HUES48 (cell line): ENCODE data around the gene RASEF.

Experiments used
- H3K27ac ChIP-seq: one replicate; pipeline ENCODE4 v1.7.0; 2013; ENCODE audit warnings: low read depth, low read length, inconsistent platforms
- H3K27me3 ChIP-seq: 2 replicates; pipeline ENCODE4 v1.6.1; 2013; ENCODE audit warnings: mild to moderate bottlenecking, low read length; ENCODE audit not compliant: control insufficient read depth, insufficient read depth
- H3K36me3 ChIP-seq: 2 replicates; pipeline ENCODE4 v1.6.1; 2013; ENCODE audit warnings: low read length; ENCODE audit not compliant: control insufficient read depth, insufficient read depth
- H3K4me1 ChIP-seq: 2 replicates; pipeline ENCODE4 v1.6.1; 2013; ENCODE audit warnings: mild to moderate bottlenecking, low read length; ENCODE audit not compliant: control insufficient read depth, insufficient read depth
- H3K4me3 ChIP-seq: 2 replicates; pipeline ENCODE4 v1.5.1; 2013; ENCODE audit warnings: mild to moderate bottlenecking, low read depth, low read length
- H3K9ac ChIP-seq: 2 replicates; pipeline ENCODE4 v1.6.1; 2013; ENCODE audit warnings: mild to moderate bottlenecking, low read depth, low read length, moderate library complexity
- H3K9me3 ChIP-seq: 2 replicates; pipeline ENCODE4 v1.6.1; 2013; ENCODE audit warnings: low read length; ENCODE audit not compliant: control insufficient read depth, insufficient read depth

The RASEF gene

GRCh38 chr9:83059417-83059816 is 3.5 kb downstream of the RASEF start:
- H3K36me3 ChIP-seq: no peaks in the 10 kb centered on the region
- H3K4me3 ChIP-seq: no peak overlapping the region
- H3K27ac ChIP-seq: no peak overlapping the region
- H3K4me1 ChIP-seq: peaks cover 11% of the 10 kb centered on the region
- H3K27me3 ChIP-seq: peaks cover 54% of the 10 kb centered on the region
- H3K9ac ChIP-seq: no peak overlapping the region
- no peaks in the 10 kb centered on the region for H3K9me3 ChIP-seq

GRCh38 chr9:83056911-83057310 is 6.0 kb downstream of the RASEF start:
- no peak overlapping the region for H3K27ac ChIP-seq
- H3K27me3 ChIP-seq: peaks cover 29% of the 10 kb centered on the region
- H3K36me3 ChIP-seq: no peaks in the 10 kb centered on the region
- no peak overlapping the region for H3K4me3 ChIP-seq
- no peaks in the 10 kb centered on the region for H3K9me3 ChIP-seq
- peaks cover 5% of the 10 kb centered on the region for H3K4me1 ChIP-seq
- no peak overlapping the region for H3K9ac ChIP-seq

GRCh38 chr9:83056174-83056573 is 6.8 kb downstream of the RASEF start:
- Histone ChIP-seq H3K9ac (no peak overlapping the region), H3K27me3 (peaks cover 21% of the 10 kb centered on the region), H3K27ac (no peak overlapping the region), H3K9me3 (no peaks in the 10 kb centered on the region), H3K36me3 (no peaks in the 10 kb centered on the region), H3K4me1 (no peaks in the 10 kb centered on the region), H3K4me3 (no peak overlapping the region)

- Histone ChIP-seq H3K4me3 (no peak overlapping the region), H3K36me3 (no peaks in the 10 kb centered on the region), H3K9ac (no peak overlapping the region), H3K4me1 (no peaks in the 10 kb centered on the region), H3K9me3 (no peaks in the 10 kb centered on the region), H3K27me3 (no peaks in the 10 kb centered on the region), H3K27ac (no peak overlapping the region)
Measured at GRCh38 chr9:83047839-83048775, 14.8 kb downstream of the RASEF start.

- no peaks in the 10 kb centered on the region for H3K4me1 ChIP-seq
- no peaks in the 10 kb centered on the region for H3K36me3 ChIP-seq
- H3K27ac ChIP-seq: no peak overlapping the region
- no peaks in the 10 kb centered on the region for H3K9me3 ChIP-seq
- no peaks in the 10 kb centered on the region for H3K27me3 ChIP-seq
- H3K4me3 ChIP-seq: no peak overlapping the region
- no peak overlapping the region for H3K9ac ChIP-seq
Measured at GRCh38 chr9:83043597-83043996, 19.3 kb downstream of the RASEF start.

GRCh38 chr9:83041771-83042170 is 21.2 kb downstream of the RASEF start:
- no peak overlapping the region for H3K27ac ChIP-seq
- no peaks in the 10 kb centered on the region for H3K36me3 ChIP-seq
- no peak overlapping the region for H3K9ac ChIP-seq
- H3K9me3 ChIP-seq: no peaks in the 10 kb centered on the region
- no peak overlapping the region for H3K4me3 ChIP-seq
- no peaks in the 10 kb centered on the region for H3K4me1 ChIP-seq
- H3K27me3 ChIP-seq: no peaks in the 10 kb centered on the region

- Histone ChIP-seq H3K36me3 (no peaks in the 10 kb centered on the region), H3K4me3 (no peak overlapping the region), H3K4me1 (no peaks in the 10 kb centered on the region), H3K27ac (no peak overlapping the region), H3K9me3 (no peaks in the 10 kb centered on the region), H3K9ac (no peak overlapping the region), H3K27me3 (no peaks in the 10 kb centered on the region)
Measured at GRCh38 chr9:83039303-83039702, 23.6 kb downstream of the RASEF start.

GRCh38 chr9:83036043-83036442 is 26.9 kb downstream of the RASEF start:
- H3K27ac ChIP-seq: no peak overlapping the region
- no peak overlapping the region for H3K4me3 ChIP-seq
- H3K4me1 ChIP-seq: no peaks in the 10 kb centered on the region
- H3K36me3 ChIP-seq: no peaks in the 10 kb centered on the region
- no peaks in the 10 kb centered on the region for H3K9me3 ChIP-seq
- no peak overlapping the region for H3K9ac ChIP-seq
- no peaks in the 10 kb centered on the region for H3K27me3 ChIP-seq

GRCh38 chr9:83035143-83035542 is 27.8 kb downstream of the RASEF start:
- Histone ChIP-seq H3K9ac (no peak overlapping the region), H3K4me3 (no peak overlapping the region), H3K27me3 (no peaks in the 10 kb centered on the region), H3K27ac (no peak overlapping the region), H3K4me1 (no peaks in the 10 kb centered on the region), H3K9me3 (no peaks in the 10 kb centered on the region), H3K36me3 (no peaks in the 10 kb centered on the region)

- no peaks in the 10 kb centered on the region for H3K36me3 ChIP-seq
- H3K9ac ChIP-seq: no peak overlapping the region
- no peaks in the 10 kb centered on the region for H3K4me1 ChIP-seq
- H3K9me3 ChIP-seq: no peaks in the 10 kb centered on the region
- H3K4me3 ChIP-seq: no peak overlapping the region
- H3K27ac ChIP-seq: no peak overlapping the region
- no peaks in the 10 kb centered on the region for H3K27me3 ChIP-seq
Measured at GRCh38 chr9:83034587-83034986, 28.4 kb downstream of the RASEF start.

- Histone ChIP-seq H3K9me3 (no peaks in the 10 kb centered on the region), H3K27me3 (no peaks in the 10 kb centered on the region), H3K9ac (no peak overlapping the region), H3K4me1 (no peaks in the 10 kb centered on the region), H3K4me3 (no peak overlapping the region), H3K36me3 (no peaks in the 10 kb centered on the region), H3K27ac (no peak overlapping the region)
Measured at GRCh38 chr9:83034026-83034425, 28.9 kb downstream of the RASEF start.
